EH (cell line): Measurements from ENCODE around the gene ACOX1.

Experiments used
- DNase-seq: peaks from one replicate; pipeline ENCODE4 v3.0.0-alpha.2; 2015; ENCODE audit warnings: low read depth

ACOX1 gene

GRCh38 chr17:75909051-75909811 lies 69.7 kb downstream of the ACOX1 start:
- peak; percentile 23 for DNase-seq

DNA sequence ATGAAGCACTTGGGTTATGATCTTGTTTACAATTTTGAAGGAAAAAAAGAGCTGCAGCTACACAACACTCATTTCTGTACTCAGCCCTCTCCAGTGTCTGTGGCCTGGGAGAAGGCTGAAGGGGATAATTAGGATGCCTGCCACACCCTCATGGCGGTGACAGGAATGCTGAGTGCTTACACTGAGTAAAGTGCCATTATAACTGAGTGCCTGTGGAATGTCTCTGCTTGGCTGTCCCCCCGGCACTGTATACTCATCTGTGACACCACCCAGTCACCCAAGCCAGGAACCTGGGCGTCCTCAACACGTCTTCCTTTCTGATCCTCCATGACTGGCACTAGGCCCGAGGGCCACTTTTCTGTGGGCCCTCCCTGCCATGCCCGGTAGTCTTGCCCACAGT lies 70.8 kb downstream of the ACOX1 start:
- peak; percentile 54 for DNase-seq

GRCh38 chr17:75906143-75906884 lies 72.7 kb downstream of the ACOX1 start:
- DNase-seq = no peak

- peak; percentile 96 for DNase-seq
Measured at GRCh38 chr17:75904749-75905521, 74.0 kb downstream of the ACOX1 start, which contains the start of gene MRPL38. Gene MRPL38 (minus strand): TSS chr17:75904884. CDS start chr17:75904875, 9 bp downstream.

- no peak for DNase-seq
Measured at GRCh38 chr17:75902406-75902805, 76.6 kb downstream of the ACOX1 start.

DNA sequence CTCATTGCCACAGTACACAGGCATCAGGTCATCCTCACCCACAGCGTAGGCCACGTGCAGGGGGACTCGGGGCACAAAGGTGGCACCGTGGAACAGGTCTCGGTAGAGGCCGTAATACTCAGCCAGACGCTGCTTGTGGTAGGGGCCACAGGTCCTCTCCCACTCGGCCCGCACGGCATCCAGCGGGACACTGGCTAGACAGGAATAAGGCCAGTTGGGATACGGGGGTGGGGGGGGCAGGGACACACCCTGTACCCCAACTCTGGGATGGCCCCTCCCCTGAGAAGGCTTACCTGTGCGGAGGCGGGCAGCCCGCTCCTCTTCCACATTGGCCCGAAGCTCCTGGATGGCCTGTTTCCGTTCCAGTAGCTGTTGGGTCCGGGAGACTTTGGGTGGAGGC lies 77.2 kb downstream of the ACOX1 start:
- DNase-seq = no peak

DNA sequence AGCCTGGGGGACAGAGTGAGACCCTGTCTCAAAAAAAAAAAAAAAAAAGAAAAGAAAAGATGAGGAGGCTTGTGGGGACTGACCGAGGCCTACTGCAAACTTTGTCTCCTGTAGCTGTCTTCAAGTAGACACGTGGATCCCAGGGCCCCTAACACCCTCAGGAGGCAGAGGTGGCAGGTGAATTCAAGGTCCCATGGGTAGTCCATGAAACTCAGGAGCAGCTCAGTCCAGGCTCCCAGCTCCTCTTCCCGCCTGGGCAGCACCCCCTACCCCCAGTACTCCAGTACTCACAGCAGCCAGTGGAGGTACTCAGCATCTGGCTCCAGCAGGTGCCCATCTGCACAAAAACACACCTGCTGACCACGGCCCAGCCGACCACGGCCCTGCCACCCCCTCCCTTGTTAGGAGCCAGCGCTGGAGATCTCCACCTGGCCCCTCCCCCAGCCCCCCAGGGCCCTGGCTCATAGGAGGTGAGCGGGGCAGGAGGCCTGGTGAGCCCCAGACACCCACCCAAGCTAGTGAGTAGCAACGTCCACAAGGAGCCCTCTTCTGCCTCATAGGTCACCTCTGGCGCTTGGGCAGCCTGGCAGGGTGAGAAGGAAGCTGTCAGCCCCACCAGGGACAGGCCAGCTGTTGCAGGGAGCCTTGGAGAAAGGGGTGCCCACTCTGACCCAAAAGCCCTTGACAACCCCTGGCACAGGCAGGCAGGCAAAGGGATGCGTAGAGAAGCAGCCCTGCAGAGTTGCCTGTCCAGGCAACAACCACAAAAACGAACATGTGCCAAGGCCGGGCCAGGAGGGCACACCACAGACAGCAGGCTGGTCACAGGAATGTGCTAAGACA lies 78.1 kb downstream of the ACOX1 start:
- DNase-seq = no peak

GRCh38 chr17:75899767-75900468 lies 79.0 kb downstream of the ACOX1 start:
- no peak for DNase-seq

GRCh38 chr17:75899353-75899752 lies 79.6 kb downstream of the ACOX1 start:
- DNase-seq = no peak

DNA sequence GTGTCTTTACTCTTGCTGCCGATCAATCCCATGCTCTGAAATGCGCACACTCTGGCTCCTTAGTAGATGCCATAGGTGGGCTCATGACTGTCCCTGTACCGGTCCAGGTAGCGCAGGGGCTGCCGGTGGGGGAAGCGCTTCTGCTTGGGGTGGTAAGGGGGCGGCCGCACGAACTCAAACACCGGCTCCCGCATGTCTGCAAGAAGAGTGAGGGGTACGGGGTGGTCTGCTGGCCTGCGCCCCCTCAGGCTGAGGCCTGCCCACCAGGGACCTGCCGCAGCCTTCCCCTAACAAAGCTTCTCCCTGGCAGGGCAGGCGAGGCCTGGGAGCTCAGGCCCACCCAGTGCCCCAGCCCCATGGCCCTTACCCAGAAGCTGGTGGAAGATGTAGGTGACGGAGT lies 80.2 kb downstream of the ACOX1 start:
- DNase-seq = no peak

DNA sequence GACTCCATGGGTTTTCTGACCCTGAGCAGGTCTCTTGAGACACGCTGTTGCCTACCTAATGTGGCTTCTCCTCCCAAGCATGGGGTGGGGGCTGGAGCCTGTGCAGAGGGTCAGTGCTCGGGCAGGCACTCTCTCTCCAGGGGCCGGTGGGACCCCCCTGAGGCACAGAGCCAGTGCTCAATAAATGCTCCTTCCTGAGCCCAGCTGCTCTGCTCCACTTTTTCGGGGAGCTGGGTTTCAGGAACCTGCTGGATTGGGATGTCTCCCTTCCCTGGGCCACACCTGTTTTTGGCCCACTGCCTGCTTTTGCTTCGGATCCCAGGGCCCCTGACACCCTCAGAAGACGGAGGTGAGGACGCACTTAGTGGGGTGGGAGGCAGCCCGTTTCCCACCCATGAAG lies 80.9 kb downstream of the ACOX1 start:
- no peak for DNase-seq

DNA sequence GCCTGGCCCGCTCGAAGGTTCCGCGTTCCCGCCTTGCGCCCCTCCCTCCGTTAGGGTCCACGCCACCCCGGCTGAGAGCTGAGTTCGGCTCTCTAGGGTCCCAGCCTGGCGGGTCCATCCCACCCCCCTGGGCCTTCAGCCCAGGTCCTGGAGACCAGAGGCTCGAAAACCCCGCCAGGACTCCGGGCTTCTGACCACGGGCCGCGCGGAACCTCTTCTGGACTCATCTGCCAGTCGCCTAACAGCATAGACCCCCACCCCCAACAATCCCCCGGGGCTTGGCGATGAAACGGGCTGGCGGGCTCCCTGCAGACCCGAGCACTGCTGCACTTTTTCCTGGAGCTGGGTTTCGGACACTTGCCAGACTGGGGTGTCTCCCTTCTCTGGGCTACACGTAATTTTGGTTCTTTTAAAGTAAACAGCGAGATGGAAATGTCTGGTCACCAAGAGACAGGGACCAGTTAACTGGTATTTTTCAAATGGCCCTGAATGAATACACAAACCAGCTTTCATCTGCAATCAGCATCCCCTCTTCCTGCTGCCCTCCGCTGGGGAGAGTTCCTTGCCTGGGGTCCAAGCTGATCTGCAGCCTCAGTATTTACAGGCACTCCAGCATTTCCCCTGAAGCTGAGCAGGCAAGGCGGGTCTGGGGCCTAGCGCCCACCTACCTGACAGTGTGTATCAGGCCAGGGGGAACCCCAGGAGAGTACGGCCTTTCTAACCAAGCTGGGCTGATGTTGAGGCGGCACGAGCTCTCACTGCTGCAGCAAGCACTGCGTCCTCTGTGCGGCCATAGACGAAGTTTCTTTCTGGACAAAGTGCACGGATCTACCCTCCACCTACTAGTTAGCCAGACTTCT lies 81.6 kb downstream of the ACOX1 start:
- no peak for DNase-seq

DNA sequence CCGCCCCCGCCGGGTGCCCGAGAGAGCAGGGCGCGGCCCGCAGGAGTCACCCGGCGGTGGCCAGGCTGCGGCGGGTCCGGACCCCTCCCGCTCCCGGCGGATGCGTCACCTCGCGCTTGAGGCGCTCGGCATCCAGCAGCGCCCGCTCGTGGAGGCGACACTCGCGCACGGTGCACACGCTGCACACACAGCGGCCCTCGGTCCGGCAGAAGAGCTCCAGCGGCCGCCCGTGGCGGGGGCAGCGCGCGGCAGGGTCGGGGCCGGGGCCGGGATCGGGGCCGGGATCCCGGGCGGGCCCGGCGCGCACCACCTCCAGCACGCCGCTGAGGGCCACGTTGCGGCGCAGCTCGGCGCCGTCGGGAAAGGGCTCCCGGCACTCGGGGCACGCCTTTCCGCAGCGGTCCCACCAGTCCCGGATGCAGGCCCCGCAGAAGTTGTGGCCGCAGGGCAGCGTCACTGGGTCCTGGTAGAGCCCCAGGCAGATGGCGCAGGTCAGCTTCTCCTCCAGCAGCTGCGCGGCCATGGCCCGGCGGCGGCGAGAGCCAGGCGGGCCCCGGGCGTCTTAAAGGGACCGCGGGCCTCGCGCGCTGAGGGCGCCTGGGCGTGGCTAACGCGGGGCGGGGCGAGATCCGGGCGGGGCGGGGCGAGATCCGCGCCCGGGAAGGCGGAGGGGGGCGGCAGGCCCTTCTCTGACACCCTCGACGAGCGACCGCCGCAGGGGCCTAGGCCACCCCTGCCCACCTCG lies 82.4 kb downstream of the ACOX1 start, which contains the start of gene TRIM65:
TSS of gene TRIM65 (minus strand) at position 537 of the 745 bp plus-strand sequence. CDS start at position 523, 14 bp downstream.
- DNase-seq = peak; percentile 82

DNA sequence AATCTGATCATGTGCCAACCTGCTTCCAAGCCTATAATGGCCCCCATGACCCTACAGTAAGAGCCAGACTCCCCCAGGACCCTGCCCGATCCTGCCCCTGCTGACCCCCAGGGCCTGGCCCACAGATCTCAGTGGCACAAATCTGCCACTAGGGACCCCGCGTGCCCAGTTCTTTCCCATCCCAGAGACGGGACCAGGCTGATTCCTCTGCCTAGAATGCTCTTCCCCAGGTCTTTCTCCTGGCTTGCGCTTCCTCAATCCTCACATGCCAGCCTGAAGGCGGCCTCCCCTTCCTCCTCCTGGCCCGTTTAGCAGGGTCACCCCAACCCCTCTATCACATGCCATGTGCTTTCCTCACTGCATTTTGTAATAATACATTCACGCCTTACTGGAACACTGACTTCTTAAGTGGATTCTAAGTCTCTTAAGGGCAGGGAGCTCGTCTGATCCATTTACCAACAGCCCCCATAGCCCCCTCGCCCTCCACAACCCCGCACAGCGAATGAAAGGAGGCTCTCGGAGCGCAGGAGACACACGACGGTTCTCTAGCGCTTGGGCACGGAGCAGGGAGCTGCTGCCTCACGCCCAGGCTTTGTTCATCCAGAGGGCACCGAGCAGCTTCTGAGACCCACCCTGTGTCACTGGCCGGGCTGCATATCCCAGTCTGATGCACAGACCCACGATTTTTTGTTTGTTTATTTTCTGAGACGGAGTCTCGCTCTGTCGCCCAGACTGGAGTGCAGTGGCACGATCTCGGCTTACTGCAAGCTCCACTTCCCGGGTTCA lies 83.4 kb downstream of the ACOX1 start:
- DNase-seq = peak; percentile 43

DNA sequence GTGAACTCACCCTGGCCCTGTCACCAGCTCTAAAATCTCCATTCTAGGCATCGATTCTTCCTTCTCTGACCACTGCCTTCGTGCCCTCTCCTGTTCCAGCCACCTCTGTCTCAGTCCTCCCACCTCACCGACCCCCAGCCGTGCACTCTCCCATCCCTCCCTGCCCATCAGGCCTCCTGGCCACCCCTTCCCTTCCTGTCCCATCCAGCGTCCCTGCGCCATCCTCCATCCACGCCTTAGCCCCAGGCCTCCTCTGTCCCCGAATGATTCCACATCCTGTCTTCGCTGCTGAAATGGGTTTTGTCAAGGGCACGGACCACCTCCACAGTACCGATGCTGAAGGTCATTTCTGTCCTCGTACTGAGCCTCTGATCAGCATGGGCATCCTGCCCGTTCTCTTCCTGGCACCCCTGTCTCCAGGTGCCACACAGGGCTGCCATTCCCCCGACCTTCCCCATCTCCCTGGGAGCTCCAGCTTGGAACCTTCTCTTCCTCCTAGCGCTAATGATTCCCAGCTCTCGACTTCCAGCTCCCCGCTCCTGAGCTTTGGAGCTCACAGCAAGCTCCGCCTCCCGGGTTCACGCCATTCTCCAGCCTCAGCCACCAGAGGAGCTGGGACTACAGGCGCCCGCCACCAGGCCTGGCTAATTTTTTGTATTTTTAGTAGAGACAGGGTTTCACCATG lies 84.8 kb downstream of the ACOX1 start:
- DNase-seq = peak; percentile 56

- no peak for DNase-seq
Measured at GRCh38 chr17:75893305-75894048, 85.5 kb downstream of the ACOX1 start.
